H1 (cell line): ENCODE data around the gene CIAO3. TPM values are rescaled to one million over a fixed set of nuclear protein-coding genes. Genes with fewer than 3 reads are reported as not detected.

ENCODE experiments used
- CTCF ChIA-PET: fragments of 300-600 bp; sonication (Branson Sonifier 250); formaldehyde crosslinking; loops from one replicate; lab custom pipeline; 2021; ENCODE audit not compliant: partially characterized antibody; lab: Charles Lee
- POLR2A ChIA-PET: fragments of 300-600 bp; sonication (Branson Sonifier 250); formaldehyde crosslinking; loops from one replicate; lab custom pipeline; 2021; ENCODE audit warnings: inconsistent platforms; ENCODE audit not compliant: partially characterized antibody; lab: Charles Lee
- DNase-seq, 2 experiments: peaks; one replicate each; pipeline versions ENCODE4 v3.0.0 to v3.0.0-alpha.2; 2010 to 2022; ENCODE audit warnings: low spot score in 2 of 2, low read depth in 1 of 2, mixed read lengths in 1 of 2
- FAIRE-seq: peaks from 2 replicates; lab custom pipeline; 2011; peaks lifted over from hg19 to GRCh38; lab: Jason Lieb, UNC
- H2AFZ ChIP-seq: 2 replicates; pipeline ENCODE4 v1.8.1; 2012; ENCODE audit warnings: low read length, inconsistent platforms
- H2AK5ac ChIP-seq: 2 replicates; pipeline ENCODE4 v1.6.1; 2013; ENCODE audit warnings: low read depth, low read length
- H2BK120ac ChIP-seq: replicated peaks from 2 replicates; pipeline ENCODE3; 2013; ENCODE audit warnings: low read depth, low read length, inconsistent platforms
- H2BK12ac ChIP-seq: 2 replicates; pipeline ENCODE4 v1.6.1; 2013; ENCODE audit warnings: low read depth, low read length
- H2BK15ac ChIP-seq: 2 replicates; pipeline ENCODE4 v1.6.1; 2013; ENCODE audit warnings: low read length
- H2BK20ac ChIP-seq: 2 replicates; pipeline ENCODE4 v1.6.1; 2013; ENCODE audit warnings: low read length
- H2BK5ac ChIP-seq: 2 replicates; pipeline ENCODE4 v1.6.1; 2013; ENCODE audit warnings: low read depth, low read length
- H3K14ac ChIP-seq: 2 replicates; pipeline ENCODE4 v1.6.1; 2013; ENCODE audit warnings: inconsistent platforms; ENCODE audit not compliant: insufficient read length
- H3K18ac ChIP-seq: 2 replicates; pipeline ENCODE4 v1.6.1; 2013; ENCODE audit warnings: low read length; ENCODE audit errors: extremely low read depth
- H3K23ac ChIP-seq: 2 replicates; pipeline ENCODE4 v1.6.1; 2013; ENCODE audit warnings: inconsistent platforms; ENCODE audit not compliant: insufficient read length
- H3K23me2 ChIP-seq: 2 replicates; pipeline ENCODE4 v1.6.1; 2013; ENCODE audit warnings: low read depth, low read length
- H3K27ac ChIP-seq: 2 replicates; pipeline ENCODE4 v1.6.1; 2011; ENCODE audit warnings: low read depth, low read length, inconsistent platforms
- H3K27me3 ChIP-seq, 4 experiments: replicated peaks in 1 of 4; 1 replicate in 1 of 4; 2 replicates in 3 of 4; pipeline versions ENCODE4 v1.6.1 to v1.8.1; 2011 to 2013; ENCODE audit warnings: low read length in 3 of 4, mild to moderate bottlenecking in 3 of 4, inconsistent platforms in 2 of 4, mixed read lengths in 2 of 4, moderate library complexity in 1 of 4; ENCODE audit not compliant: control insufficient read depth in 3 of 4, insufficient read depth in 3 of 4; ENCODE audit errors: extremely low read depth in 1 of 4
- H3K36me3 ChIP-seq, 4 experiments: 2 replicates each; pipeline versions ENCODE4 v1.6.1 to v1.8.1; 2011 to 2013; ENCODE audit warnings: mild to moderate bottlenecking in 4 of 4, low read length in 3 of 4, moderate library complexity in 2 of 4, control low read depth in 1 of 4, inconsistent platforms in 1 of 4; ENCODE audit not compliant: insufficient read depth in 4 of 4, control insufficient read depth in 2 of 4
- H3K4ac ChIP-seq: replicated peaks from 2 replicates; pipeline ENCODE3; 2013; ENCODE audit warnings: low read length, low read depth, mixed read lengths, inconsistent platforms; ENCODE audit not compliant: insufficient read length
- H3K4me1 ChIP-seq, 4 experiments: replicated peaks in 1 of 4; 1 replicate in 1 of 4; 2 replicates in 3 of 4; pipeline versions ENCODE4 v1.6.1 to v1.8.1; 2011 to 2013; ENCODE audit warnings: low read length in 3 of 4, inconsistent platforms in 2 of 4, mixed read lengths in 1 of 4; ENCODE audit not compliant: insufficient read depth in 4 of 4, control insufficient read depth in 3 of 4
- H3K4me2 ChIP-seq, 2 experiments: 2 replicates each; pipeline versions ENCODE4 v1.6.1 to v1.8.1; 2011 to 2013; ENCODE audit warnings: low read depth in 2 of 2, low read length in 2 of 2, control low read depth in 1 of 2, inconsistent platforms in 1 of 2, mild to moderate bottlenecking in 1 of 2; ENCODE audit not compliant: insufficient read depth in 1 of 2
- H3K4me3 ChIP-seq, 4 experiments: fragments of 200-600, 300-600 bp in 1 of 4; sonication (generic), shearing (Covaris generic), sonication (Bioruptor Twin) in 1 of 4; 2 replicates each; pipeline versions ENCODE4 v1.5.1 to v1.8.1; 2011 to 2016; ENCODE audit warnings: low read length in 4 of 4, low read depth in 3 of 4, control low read depth in 2 of 4, inconsistent platforms in 2 of 4, mild to moderate bottlenecking in 2 of 4, mixed read lengths in 1 of 4, moderate library complexity in 1 of 4; ENCODE audit not compliant: insufficient read depth in 2 of 4; ENCODE audit errors: extremely low read depth in 1 of 4
- H3K56ac ChIP-seq: replicated peaks from 2 replicates; pipeline ENCODE3; 2013; ENCODE audit warnings: low read depth, mild to moderate bottlenecking, mixed read lengths, low read length, inconsistent platforms; ENCODE audit not compliant: insufficient read length
- H3K79me1 ChIP-seq: 2 replicates; pipeline ENCODE4 v1.6.1; 2013; ENCODE audit warnings: low read depth, low read length, control low read depth
- H3K79me2 ChIP-seq, 2 experiments: 2 replicates each; pipeline versions ENCODE4 v1.6.1 to v1.8.1; 2012 to 2013; ENCODE audit warnings: low read length in 2 of 2, mild to moderate bottlenecking in 2 of 2, inconsistent platforms in 1 of 2; ENCODE audit not compliant: insufficient read depth in 2 of 2, control insufficient read depth in 1 of 2
- H3K9ac ChIP-seq, 4 experiments: replicated peaks in 1 of 4; 1 replicate in 1 of 4; 2 replicates in 3 of 4; pipeline versions ENCODE4 v1.6.1 to v1.8.1; 2011 to 2013; ENCODE audit warnings: low read depth in 3 of 4, low read length in 3 of 4, control low read depth in 2 of 4, mild to moderate bottlenecking in 2 of 4, moderate library complexity in 2 of 4, inconsistent platforms in 1 of 4; ENCODE audit errors: extremely low read depth in 1 of 4
- H3K9me3 ChIP-seq, 2 experiments: 2 replicates each; pipeline versions ENCODE4 v1.6.1 to v1.8.1; 2012 to 2013; ENCODE audit warnings: mild to moderate bottlenecking in 2 of 2, moderate library complexity in 2 of 2, control low read depth in 1 of 2, inconsistent platforms in 1 of 2, low read depth in 1 of 2, low read length in 1 of 2, mixed read lengths in 1 of 2; ENCODE audit not compliant: insufficient read depth in 2 of 2
- H4K20me1 ChIP-seq, 2 experiments: replicated peaks in 1 of 2; 2 replicates each; pipeline versions ENCODE3 to v1.8.1; 2011 to 2013; ENCODE audit warnings: inconsistent platforms in 2 of 2, low read length in 2 of 2, mild to moderate bottlenecking in 1 of 2; ENCODE audit not compliant: insufficient read depth in 2 of 2, control insufficient read depth in 1 of 2
- H4K5ac ChIP-seq: 2 replicates; pipeline ENCODE4 v1.6.1; 2013; ENCODE audit warnings: low read length, low read depth, mixed read lengths, inconsistent platforms; ENCODE audit not compliant: insufficient read length
- H4K8ac ChIP-seq: 2 replicates; pipeline ENCODE4 v1.8.0; 2013; ENCODE audit warnings: mild to moderate bottlenecking, moderate library complexity, low read length, inconsistent platforms; ENCODE audit not compliant: insufficient read depth; ENCODE audit errors: extremely low read depth
- H4K91ac ChIP-seq: replicated peaks from 2 replicates; pipeline ENCODE3; 2013; ENCODE audit warnings: low read length, mixed read lengths, inconsistent platforms; ENCODE audit not compliant: insufficient read length
- BACH1 ChIP-seq: IDR thresholded peaks from 2 replicates; pipeline ENCODE4 v1.6.1; 2012; ENCODE audit warnings: low read length, improper control_type of control experiment
- BRCA1 ChIP-seq: IDR thresholded peaks from 2 replicates; pipeline ENCODE4 v1.6.1; 2012; ENCODE audit warnings: low read depth, low read length, improper control_type of control experiment
- CREB1 ChIP-seq: IDR thresholded peaks from 2 replicates; pipeline ENCODE4 v1.6.1; 2012; ENCODE audit warnings: inconsistent platforms
- CTBP2 ChIP-seq: IDR thresholded peaks from 2 replicates; pipeline ENCODE4 v1.7.0; 2011; ENCODE audit warnings: borderline replicate concordance, mild to moderate bottlenecking, moderate library complexity, mixed read lengths, low read length; ENCODE audit not compliant: insufficient read depth, insufficient read length
- EGR1 ChIP-seq: IDR thresholded peaks from 2 replicates; pipeline ENCODE4 v1.6.1; 2011; ENCODE audit warnings: low read depth, low read length, borderline replicate concordance
- FOSL1 ChIP-seq: IDR thresholded peaks from 2 replicates; pipeline ENCODE4 v1.6.1; 2011; ENCODE audit warnings: mild to moderate bottlenecking, low read depth, low read length, moderate library complexity; ENCODE audit not compliant: insufficient read depth
- JUN ChIP-seq: IDR thresholded peaks from 2 replicates; pipeline ENCODE4 v1.6.1; 2011; ENCODE audit warnings: low read depth, mild to moderate bottlenecking, improper control_type of control experiment, low read length
- JUND ChIP-seq: IDR thresholded peaks from 2 replicates; pipeline ENCODE4 v1.6.1; 2011; ENCODE audit warnings: mild to moderate bottlenecking, improper control_type of control experiment, low read length
- MAX ChIP-seq: IDR thresholded peaks from 2 replicates; pipeline ENCODE4 v1.6.1; 2012; ENCODE audit warnings: inconsistent platforms
- POLR2AphosphoS5 ChIP-seq: IDR thresholded peaks from 2 replicates; pipeline ENCODE4 v1.6.1; 2011; ENCODE audit warnings: low read depth, low read length
- POU5F1 ChIP-seq: IDR thresholded peaks from 2 replicates; pipeline ENCODE4 v1.6.1; 2011; ENCODE audit warnings: low read depth, mild to moderate bottlenecking, low read length, moderate library complexity
- RAD21 ChIP-seq, 2 experiments: IDR thresholded peaks in 1 of 2; conservative IDR thresholded peaks in 1 of 2; 2 replicates each; pipeline ENCODE4 v1.6.1; 2011; ENCODE audit warnings: low read depth in 2 of 2, low read length in 2 of 2, improper control_type of control experiment in 1 of 2, inconsistent platforms in 1 of 2, mild to moderate bottlenecking in 1 of 2, moderate library complexity in 1 of 2
- SIN3A ChIP-seq, 2 experiments: IDR thresholded peaks in 1 of 2; conservative IDR thresholded peaks in 1 of 2; 2 replicates each; pipeline ENCODE4 v1.6.1; 2011 to 2012; ENCODE audit warnings: low read length in 2 of 2, improper control_type of control experiment in 1 of 2, low read depth in 1 of 2, mild to moderate bottlenecking in 1 of 2
- TCF12 ChIP-seq: IDR thresholded peaks from 2 replicates; pipeline ENCODE4 v1.6.1; 2011; ENCODE audit warnings: low read depth, mild to moderate bottlenecking, low read length
- WGBS, 2 experiments: shearing (Covaris generic) in 1 of 2; methylation state at CpG; one replicate each; pipeline versions ENCODE4 v1.1.6 to v1.1.7; 2013 to 2015; ENCODE audit warnings: low lambda C conversion rate in 2 of 2, mixed read lengths in 2 of 2, inconsistent platforms in 1 of 2, low coverage in 1 of 2, missing lambda C conversion rate in 1 of 2; ENCODE audit not compliant: insufficient replicate concordance in 2 of 2, insufficient coverage in 1 of 2, insufficient read length in 1 of 2; ENCODE audit errors: extremely low coverage in 1 of 2, missing lambda C conversion rate in 1 of 2; 5-methylcytosine and 5-hydroxymethylcytosine counted together
- polyA plus RNA-seq, 7 experiments: library from polyadenylated mRNA; depleted of rRNA in 3 of 7; stranded (reverse) in 5 of 7; unstranded in 2 of 7; fragments of >200 nt in 5 of 7; fragments of 200-250 nt in 2 of 7; gene quantifications; 1 replicate in 5 of 7; 2 replicates in 1 of 7; 4 replicates in 1 of 7; pipeline versions ENCODE4 v1.2.1 to v1.2.3, GENCODE V29; 2011 to 2013; ENCODE audit warnings: missing spikeins in 2 of 7, mixed read lengths in 2 of 7
- total RNA-seq: library from RNA; stranded (reverse); fragmentation: NEBNext Ultra II Directional; extraction: Animal tissue kit (Norgen Biotek cat#: 25700); gene quantifications from 2 replicates; pipeline ENCODE4 v1.2.1, GENCODE V29; 2021

CIAO3 gene
- total and polyA plus RNA-seq, 2 of the 8 experiments (the other 6 are each of a cell fraction or from before 2014, with no cell fraction given) = 20.0 to 20.4 TPM

DNA sequence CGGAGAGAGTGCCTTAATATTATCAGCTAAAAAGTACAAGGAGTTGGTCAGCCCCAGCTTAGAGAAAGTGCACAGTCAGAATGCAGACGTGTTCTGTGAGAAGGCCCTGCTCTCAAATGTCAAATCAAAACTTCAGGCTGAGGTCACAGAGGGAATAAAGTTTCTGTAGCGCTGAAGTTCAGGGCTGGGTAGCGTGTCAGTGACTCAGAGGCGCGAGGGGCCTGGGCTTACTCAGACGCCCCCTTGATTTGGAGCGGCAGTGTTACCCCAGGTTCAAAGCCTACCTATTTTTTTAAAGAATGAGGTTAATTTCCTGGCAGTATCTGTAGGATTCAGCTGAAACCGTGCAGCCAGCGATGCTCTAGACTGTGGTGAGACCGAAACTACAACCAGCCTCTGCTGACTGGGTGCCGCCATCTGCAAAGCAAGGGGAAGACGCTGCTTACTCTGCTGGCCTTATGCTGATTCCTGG lies 4.8 kb downstream of the CIAO3 start:
- Histone ChIP-seq H3K9me3 (no peaks in the 10 kb centered on the region), H3K56ac (no peak overlapping the region), H2AK5ac (no peak overlapping the region), H3K4ac (no peak overlapping the region), H3K79me1 (no peaks in the 10 kb centered on the region), H2BK12ac (no peak overlapping the region), H3K27ac (no peak overlapping the region), H3K36me3 (peaks cover 0 to 3% (median 2%) of the 10 kb centered on the region in 4 experiments; a peak in 2 of 8 replicates), H4K91ac (no peak overlapping the region), H3K4me2 (no peak overlapping the region), H2BK20ac (no peak overlapping the region), H3K9ac (no peak overlapping the region), H2BK120ac (no peak overlapping the region), H2BK5ac (no peak overlapping the region), H3K14ac (no peak overlapping the region), H4K8ac (no peak overlapping the region), H3K79me2 (no peaks in the 10 kb centered on the region), H3K4me3 (no peak overlapping the region), H3K27me3 (no peaks in the 10 kb centered on the region), H3K23ac (no peak overlapping the region), H2BK15ac (no peak overlapping the region), H3K18ac (no peak overlapping the region), H4K5ac (no peak overlapping the region), H3K4me1 (peaks cover 0 to 9% (median 3%) of the 10 kb centered on the region in 4 experiments; a peak in 5 of 7 replicates), H4K20me1 (peaks cover 2 to 8% of the 10 kb centered on the region in 2 experiments), H2AFZ (no peak overlapping the region), H3K23me2 (peaks cover 7% of the 10 kb centered on the region; the same call in 1 of the 2 replicates)
- CTCF ChIA-PET = interaction anchor here (0.6 to 35.8 kb wide), 7 partner anchors 9 to 49 kb away, joined by 4 to 977 read pairs (median 14); partner anchors contain the start of genes ANTKMT, CCDC78, CHTF18 and FBXL16
- 95% methylated on average over 13 of the region's 13 CpGs; no CpG with 5 or more reads in 1 of the 2 experiments for WGBS, 2 experiments
- FAIRE-seq (no peak), DNase-seq (no peak)
- POLR2A ChIA-PET = interaction anchor here (1.0 to 23.0 kb wide), 4 partner anchors 19 to 53 kb away, joined by 3 to 353 read pairs (median 4); partner anchors contain the start of genes ANTKMT, CCDC78, HAGHL and METRN
- TF ChIP-seq CTBP2 (no peak), MAX (no peak), JUN (no peak), TCF12 (no peak), FOSL1 (no peak), BACH1 (no peak), POU5F1 (no peak), RAD21 (IDR thresholded peaks at IDR 0.05 in 1 of 2, conservative IDR thresholded peaks at IDR 0.05 in 1 of 2; ENCODE audit: low read depth in 2 of 2, low read length in 2 of 2) (no peak), EGR1 (no peak), BRCA1 (no peak), POLR2AphosphoS5 (no peak), CREB1 (no peak), JUND (no peak), SIN3A (conservative IDR thresholded peaks at IDR 0.05 in 1 of 2, IDR thresholded peaks at IDR 0.05 in 1 of 2; ENCODE audit: low read depth in 1 of 2, low read length in 2 of 2) (no peak)
